ACC112 (cell line): ENCODE data around the gene TRPC3.

Source experiments
- H2AFZ ChIP-seq: fragments of 200-600 bp; sonication (generic); one replicate; pipeline ENCODE4 v1.6.0; 2017; ENCODE audit warnings: antibody characterized with exemption, low read length; ENCODE audit not compliant: unreplicated experiment
- H3K27ac ChIP-seq: fragments of 200-600 bp; sonication (generic); 2 replicates; pipeline ENCODE4 v1.5.1; 2014; ENCODE audit warnings: low read depth, mild to moderate bottlenecking, antibody characterized with exemption, low read length, moderate library complexity
- H3K27me3 ChIP-seq: fragments of 200-600 bp; sonication (generic); 2 replicates; pipeline ENCODE4 v1.6.1; 2014; ENCODE audit warnings: mild to moderate bottlenecking, antibody characterized with exemption, low read length, moderate library complexity, mixed read lengths; ENCODE audit not compliant: insufficient read depth
- H3K36me3 ChIP-seq: fragments of 200-600 bp; sonication (generic); 2 replicates; pipeline ENCODE4 v1.6.1; 2016; ENCODE audit warnings: mild to moderate bottlenecking, antibody characterized with exemption, low read length, moderate library complexity, mixed read lengths; ENCODE audit not compliant: insufficient read depth
- H3K4me1 ChIP-seq: fragments of 200-600 bp; sonication (generic); one replicate; pipeline ENCODE4 v1.6.1; 2016; ENCODE audit warnings: low read length, mixed read lengths; ENCODE audit not compliant: insufficient read depth, unreplicated experiment, control insufficient read depth
- H3K4me3 ChIP-seq: fragments of 200-600 bp; sonication (generic); 2 replicates; pipeline ENCODE4 v1.5.1; 2014; ENCODE audit warnings: mild to moderate bottlenecking, low read depth, low read length
- H3K79me2 ChIP-seq: fragments of 200-600 bp; sonication (generic); one replicate; pipeline ENCODE4 v1.6.0; 2016; ENCODE audit warnings: low read length; ENCODE audit not compliant: control insufficient read depth, unreplicated experiment, insufficient read depth

TRPC3 gene

GRCh38 chr4:121877041-121877773 is 74.7 kb downstream of the TRPC3 start:
- Histone ChIP-seq H3K79me2 (no peaks in the 10 kb centered on the region), H3K27ac (no peak overlapping the region), H3K36me3 (no peaks in the 10 kb centered on the region), H2AFZ (no peak overlapping the region), H3K27me3 (no peaks in the 10 kb centered on the region), H3K4me3 (no peak overlapping the region), H3K4me1 (no peaks in the 10 kb centered on the region)

DNA sequence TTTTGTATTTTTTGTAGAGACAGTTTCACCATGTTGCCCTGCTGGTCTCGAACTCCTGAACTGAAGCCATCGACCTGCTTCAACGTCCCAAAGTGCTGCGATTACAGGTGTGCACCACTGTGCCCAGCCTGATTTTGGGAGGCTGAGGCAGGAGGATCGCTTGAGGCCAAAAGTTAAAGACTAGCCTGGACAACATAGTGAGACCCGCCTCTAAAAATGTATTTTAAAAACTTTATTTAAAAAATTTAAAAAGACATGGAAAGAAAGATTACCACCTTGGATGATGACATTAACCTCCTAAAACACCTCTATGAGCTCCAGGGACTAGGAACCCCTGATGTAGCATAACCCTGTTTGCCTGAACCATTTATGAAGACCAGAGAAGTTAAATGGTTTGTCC is 75.8 kb downstream of the TRPC3 start:
- H3K27ac ChIP-seq, result no peak overlapping the region
- no peaks in the 10 kb centered on the region for H3K79me2 ChIP-seq
- no peak overlapping the region for H2AFZ ChIP-seq
- no peaks in the 10 kb centered on the region for H3K36me3 ChIP-seq
- H3K4me3 ChIP-seq, result no peak overlapping the region
- H3K27me3 ChIP-seq, result no peaks in the 10 kb centered on the region
- no peaks in the 10 kb centered on the region for H3K4me1 ChIP-seq

DNA sequence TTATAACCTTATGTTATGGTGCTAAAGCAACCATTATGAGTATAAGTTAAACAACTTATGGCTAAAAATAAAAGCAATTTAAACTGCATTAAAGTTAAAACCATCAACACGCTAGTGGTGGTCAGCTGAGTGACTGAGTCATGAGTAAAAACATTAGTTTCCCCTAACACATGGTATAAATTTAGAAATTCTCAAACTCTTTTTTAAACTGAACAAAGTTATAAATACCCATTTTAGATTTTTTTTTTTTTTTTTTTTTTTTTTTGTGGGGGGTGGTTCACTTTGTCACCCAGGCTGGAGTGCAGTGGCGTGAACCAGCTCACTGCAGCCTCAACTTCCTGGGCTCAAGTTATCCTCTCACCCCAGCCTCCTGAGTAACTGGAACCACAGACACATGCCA is 76.2 kb downstream of the TRPC3 start:
- Histone ChIP-seq H3K4me3 (no peak overlapping the region), H2AFZ (no peak overlapping the region), H3K4me1 (no peaks in the 10 kb centered on the region), H3K36me3 (no peaks in the 10 kb centered on the region), H3K27ac (no peak overlapping the region), H3K27me3 (no peaks in the 10 kb centered on the region), H3K79me2 (no peaks in the 10 kb centered on the region)

GRCh38 chr4:121873604-121874003 is 78.3 kb downstream of the TRPC3 start:
- peaks cover 14% of the 10 kb centered on the region for H3K79me2 ChIP-seq
- H3K27ac ChIP-seq, result no peak overlapping the region

DNA sequence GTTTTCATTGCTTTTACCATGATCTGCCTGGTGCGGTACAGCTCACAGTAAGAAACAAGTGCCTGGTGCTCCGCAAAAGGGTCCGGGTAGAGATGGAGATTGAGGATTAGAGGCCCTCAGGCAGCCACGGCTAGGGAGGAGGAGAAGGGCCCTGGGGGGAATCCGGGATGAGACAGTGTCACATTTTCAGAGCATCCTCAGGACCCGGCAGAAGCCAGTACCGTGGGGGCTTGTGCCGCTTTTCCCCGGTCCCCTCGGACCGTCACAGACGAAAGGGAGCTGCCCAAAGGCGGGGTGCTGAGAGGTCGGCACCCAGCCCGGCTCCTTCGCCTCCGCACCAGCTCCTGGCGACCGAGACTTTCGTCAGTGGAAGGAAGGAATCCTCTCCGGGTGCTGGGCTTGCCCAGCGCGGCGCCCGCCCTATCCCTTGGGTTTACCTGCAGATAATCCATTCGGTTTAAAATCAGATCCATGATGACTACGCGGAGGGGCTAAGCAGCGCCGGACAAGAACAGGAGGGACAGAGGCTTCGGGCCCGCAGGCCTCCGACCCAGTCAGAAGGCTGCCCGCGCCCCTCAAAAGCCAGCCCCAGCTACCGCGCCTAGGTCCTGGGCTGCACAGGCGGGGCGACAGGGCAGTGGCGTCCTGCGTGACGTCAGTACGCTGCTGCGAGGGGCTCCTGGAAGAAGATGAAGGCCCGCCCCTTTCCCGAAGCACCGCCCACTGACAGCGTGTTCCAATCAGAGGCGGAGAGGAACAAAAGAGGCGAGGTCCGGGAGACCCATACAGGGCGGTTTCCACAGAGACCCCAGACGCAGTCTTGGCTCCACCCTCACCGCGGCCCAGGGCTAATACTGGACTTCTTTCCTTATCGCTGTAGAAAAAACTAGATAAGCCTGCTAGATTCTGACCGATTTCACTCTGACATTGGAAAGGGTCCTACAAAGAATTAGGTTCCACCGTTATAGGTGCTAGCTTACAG is 81.7 kb downstream of the TRPC3 start, which contains the start of gene BBS7:
BBS7 (minus strand) TSS at position 634 of the 982 bp plus-strand sequence; CDS start at position 473, 161 bp downstream.
- Histone ChIP-seq H3K27ac (peak within 1 kb of the TSS; percentile 45; the same call in 1 of the 2 replicates), H3K27me3 (no peaks in the 10 kb centered on the region), H3K4me3 (peak within 1 kb of the TSS; percentile 84), H3K79me2 (peaks cover 14% of the 10 kb centered on the region), H3K4me1 (peaks cover 8% of the 10 kb centered on the region), H2AFZ (peak within 1 kb of the TSS; percentile 90), H3K36me3 (peaks cover 25% of the 10 kb centered on the region)

More at GRCh38 chr4:121873604-121874003, 78.3 kb downstream of the TRPC3 start:
- peaks cover 8% of the 10 kb centered on the region for H3K4me1 ChIP-seq
- H2AFZ ChIP-seq, result peak overlapping the region; percentile 1
- no peaks in the 10 kb centered on the region for H3K36me3 ChIP-seq
- H3K27me3 ChIP-seq, result no peaks in the 10 kb centered on the region
- no peak overlapping the region for H3K4me3 ChIP-seq

- Histone ChIP-seq H3K27me3 (no peaks in the 10 kb centered on the region), H2AFZ (no peak overlapping the region), H3K36me3 (peaks cover 42% of the 10 kb centered on the region), H3K4me1 (peaks cover 7% of the 10 kb centered on the region), H3K27ac (no peak overlapping the region), H3K79me2 (peaks cover 3% of the 10 kb centered on the region), H3K4me3 (no peak overlapping the region)
Observed at GRCh38 chr4:121863799-121864198, 88.1 kb downstream of the TRPC3 start.

- Histone ChIP-seq H2AFZ (no peak overlapping the region), H3K4me1 (peaks cover 5% of the 10 kb centered on the region), H3K79me2 (no peaks in the 10 kb centered on the region), H3K4me3 (no peak overlapping the region), H3K27ac (no peak overlapping the region), H3K27me3 (no peaks in the 10 kb centered on the region), H3K36me3 (peaks cover 34% of the 10 kb centered on the region)
Observed at GRCh38 chr4:121861426-121861825, 90.4 kb downstream of the TRPC3 start.

DNA sequence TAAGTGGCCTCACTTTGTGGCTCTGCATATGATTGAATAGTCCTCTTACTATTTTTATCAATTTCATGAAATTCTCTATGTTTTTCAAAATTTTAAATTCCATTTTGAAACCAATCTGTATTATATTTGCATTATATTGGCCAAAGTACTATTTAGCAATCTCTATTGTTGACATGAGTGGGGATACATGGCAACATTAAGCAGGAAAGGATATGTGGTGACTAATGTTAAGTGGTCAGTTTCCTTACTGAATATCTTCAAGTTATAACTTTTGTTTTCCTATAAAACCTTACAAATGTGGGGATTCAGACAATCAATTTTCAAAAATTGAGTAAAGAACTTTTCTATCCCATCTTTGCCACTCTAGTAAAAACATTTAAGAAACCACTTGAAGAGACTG is 91.7 kb downstream of the TRPC3 start:
- Histone ChIP-seq H3K27me3 (no peaks in the 10 kb centered on the region), H3K4me1 (peaks cover 5% of the 10 kb centered on the region), H2AFZ (no peak overlapping the region), H3K79me2 (no peaks in the 10 kb centered on the region), H3K36me3 (peaks cover 28% of the 10 kb centered on the region), H3K27ac (peak overlapping the region; percentile 50), H3K4me3 (no peak overlapping the region)

- no peaks in the 10 kb centered on the region for H3K27me3 ChIP-seq
- no peak overlapping the region for H2AFZ ChIP-seq
- no peaks in the 10 kb centered on the region for H3K79me2 ChIP-seq
Observed at GRCh38 chr4:121851354-121851753, 100.5 kb downstream of the TRPC3 start.

DNA sequence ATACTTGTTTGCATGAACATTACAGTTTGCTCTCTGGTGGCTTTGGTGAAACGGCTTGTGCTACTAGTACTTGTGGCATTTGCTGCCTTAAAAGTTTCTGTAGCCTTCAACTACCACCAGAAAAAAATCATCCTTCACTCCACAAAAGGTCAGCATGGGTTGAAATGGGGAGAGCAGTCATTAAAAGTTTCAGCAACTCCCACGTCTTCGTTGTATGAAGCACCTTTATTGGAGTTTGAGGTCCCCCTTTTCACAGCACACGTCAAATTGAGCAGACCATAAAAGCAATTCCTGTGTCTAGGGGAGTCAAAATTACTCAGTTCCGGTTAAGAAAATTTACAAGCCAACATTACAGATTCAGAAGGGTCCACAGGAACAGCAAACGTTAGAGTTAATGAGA is 105.2 kb downstream of the TRPC3 start:
- Histone ChIP-seq H3K27ac (no peak overlapping the region), H3K36me3 (peaks cover 29% of the 10 kb centered on the region), H3K27me3 (no peaks in the 10 kb centered on the region), H3K4me3 (no peak overlapping the region), H3K4me1 (no peaks in the 10 kb centered on the region), H2AFZ (no peak overlapping the region), H3K79me2 (no peaks in the 10 kb centered on the region)

More at GRCh38 chr4:121851354-121851753, 100.5 kb downstream of the TRPC3 start:
- no peak overlapping the region for H3K27ac ChIP-seq
- H3K4me1 ChIP-seq, result no peaks in the 10 kb centered on the region
- peaks cover 19% of the 10 kb centered on the region for H3K36me3 ChIP-seq
- no peak overlapping the region for H3K4me3 ChIP-seq
